HPDE6-E6E7 (cell line): ENCODE results near the gene WNT8B.
A peak's percentile ranks its signal among the peaks of the same experiment; 100 is the strongest.

Experiments
- DNase-seq: peaks from one replicate; pipeline ENCODE4 v3.0.0; 2011; ENCODE audit warnings: missing footprints; ENCODE audit errors: extremely low spot score

WNT8B gene

DNA sequence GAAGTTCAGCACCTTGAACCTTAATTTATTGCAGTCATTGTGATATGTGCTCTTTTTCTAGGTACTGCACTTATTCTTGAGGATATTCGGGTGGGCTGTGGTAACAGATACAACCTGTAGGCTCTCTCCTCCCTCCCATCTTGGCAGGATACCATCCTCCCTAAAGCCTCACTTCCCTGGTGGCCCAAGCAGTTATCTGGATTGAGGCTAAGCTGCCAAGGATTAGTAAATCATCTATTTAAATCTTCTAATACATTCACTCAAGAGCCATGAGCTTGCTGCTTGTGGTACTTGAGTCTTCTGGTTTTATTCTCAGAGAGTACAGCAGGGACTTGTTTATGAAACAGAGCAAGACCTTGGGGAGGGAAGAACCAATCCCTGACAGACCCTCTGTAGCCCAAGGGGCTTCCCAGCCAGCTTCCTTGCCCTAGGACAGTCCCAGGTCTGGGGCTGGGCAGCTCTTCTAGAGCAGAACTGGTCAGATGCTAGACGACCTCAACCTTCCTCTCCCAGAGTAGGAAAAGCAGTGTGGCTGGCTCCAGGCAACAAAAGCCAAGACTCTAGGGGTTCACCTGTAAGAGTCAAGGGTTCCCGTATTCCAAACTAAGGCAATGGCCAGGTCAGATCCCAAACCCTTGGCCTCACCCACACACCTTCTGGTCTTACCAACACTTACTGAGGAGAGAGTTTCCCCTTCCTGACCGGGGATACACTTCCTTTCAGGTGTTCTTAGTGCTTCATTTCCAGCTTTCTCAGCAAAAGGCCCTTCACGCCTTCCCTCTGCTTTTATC, 21.3 kb downstream of the WNT8B start:
- DNase-seq: no peak

- no peak for DNase-seq
Measured at GRCh38 chr10:100485366-100485765, 22.6 kb downstream of the WNT8B start.

GRCh38 chr10:100485801-100486495, 23.1 kb downstream of the WNT8B start:
- DNase-seq: no peak

DNA sequence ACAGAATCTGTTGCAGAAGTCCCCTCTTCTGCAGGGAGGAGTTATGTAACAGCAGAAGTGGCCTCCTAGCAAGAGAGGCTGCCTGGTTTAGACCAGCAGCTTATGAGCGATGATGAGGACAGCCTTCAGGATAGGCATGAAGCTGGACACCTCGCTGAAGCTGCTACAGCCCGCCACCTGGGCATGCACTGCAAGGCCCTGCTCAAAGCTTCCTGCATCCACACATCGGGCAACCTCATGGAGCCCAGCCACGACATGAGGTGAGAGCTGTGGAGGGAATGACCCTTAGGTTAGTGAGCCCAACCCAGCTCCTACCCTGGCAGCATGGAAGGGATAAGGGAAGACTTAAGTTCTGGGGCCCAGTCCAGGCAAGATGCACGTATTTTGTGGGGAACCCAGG, 24.7 kb downstream of the WNT8B start:
- DNase-seq: no peak

GRCh38 chr10:100489396-100489795, 26.6 kb downstream of the WNT8B start:
- no peak for DNase-seq

GRCh38 chr10:100490531-100490930, 27.7 kb downstream of the WNT8B start:
- DNase-seq: no peak

DNA sequence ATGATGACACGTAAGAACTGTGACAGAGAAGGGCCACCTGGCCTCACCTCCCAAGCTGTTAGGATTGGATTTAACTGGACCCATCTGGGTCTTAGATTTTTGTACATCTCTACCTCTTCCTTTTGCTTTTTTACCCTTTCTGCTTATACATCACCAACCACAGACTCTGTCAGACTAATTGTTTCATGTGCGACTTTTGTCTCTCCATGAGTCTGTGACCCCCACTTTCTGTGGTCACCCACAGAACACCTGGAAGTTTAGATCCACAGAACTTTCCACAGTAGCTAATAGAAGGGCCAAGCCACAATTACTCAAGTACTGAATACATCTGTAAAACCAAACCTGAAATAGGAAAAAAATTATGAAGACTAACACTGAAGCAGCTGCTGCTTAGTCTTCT, 33.8 kb downstream of the WNT8B start:
- no peak for DNase-seq

GRCh38 chr10:100498059-100498458, 35.2 kb downstream of the WNT8B start:
- no peak for DNase-seq

GRCh38 chr10:100501423-100501822, 38.6 kb downstream of the WNT8B start:
- DNase-seq: no peak

- DNase-seq: no peak
Measured at GRCh38 chr10:100502926-100503494, 40.2 kb downstream of the WNT8B start.

GRCh38 chr10:100504096-100504495, 41.3 kb downstream of the WNT8B start:
- no peak for DNase-seq

DNA sequence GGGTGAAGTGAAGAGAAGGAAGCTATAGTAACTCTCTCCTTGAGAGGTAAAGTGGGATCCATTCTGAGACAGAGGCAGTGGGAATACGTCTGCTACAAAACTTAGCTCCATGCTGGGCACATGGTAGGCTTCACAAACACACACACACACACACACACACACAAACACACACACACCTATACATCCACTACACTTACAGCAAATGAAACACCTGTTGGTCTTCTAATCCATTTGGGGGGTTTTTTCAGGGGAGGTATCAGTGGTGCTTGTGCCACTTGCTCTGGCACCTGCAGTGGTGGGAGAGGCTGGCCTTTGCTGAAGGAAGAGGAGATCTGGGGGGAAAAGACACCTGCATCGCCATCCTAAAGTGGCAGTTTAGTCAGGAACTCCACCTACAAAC, 42.4 kb downstream of the WNT8B start:
- no peak for DNase-seq

GRCh38 chr10:100506596-100507356, 44.0 kb downstream of the WNT8B start:
- DNase-seq: peak; percentile 65

GRCh38 chr10:100507357-100507732, 44.5 kb downstream of the WNT8B start:
- DNase-seq: no peak

- DNase-seq: no peak
Measured at GRCh38 chr10:100508266-100508665, 45.5 kb downstream of the WNT8B start.

- DNase-seq: peak; percentile 68
Measured at GRCh38 chr10:100508691-100509150, 45.9 kb downstream of the WNT8B start.

- DNase-seq: no peak
Measured at GRCh38 chr10:100509241-100509840, 46.5 kb downstream of the WNT8B start.

DNA sequence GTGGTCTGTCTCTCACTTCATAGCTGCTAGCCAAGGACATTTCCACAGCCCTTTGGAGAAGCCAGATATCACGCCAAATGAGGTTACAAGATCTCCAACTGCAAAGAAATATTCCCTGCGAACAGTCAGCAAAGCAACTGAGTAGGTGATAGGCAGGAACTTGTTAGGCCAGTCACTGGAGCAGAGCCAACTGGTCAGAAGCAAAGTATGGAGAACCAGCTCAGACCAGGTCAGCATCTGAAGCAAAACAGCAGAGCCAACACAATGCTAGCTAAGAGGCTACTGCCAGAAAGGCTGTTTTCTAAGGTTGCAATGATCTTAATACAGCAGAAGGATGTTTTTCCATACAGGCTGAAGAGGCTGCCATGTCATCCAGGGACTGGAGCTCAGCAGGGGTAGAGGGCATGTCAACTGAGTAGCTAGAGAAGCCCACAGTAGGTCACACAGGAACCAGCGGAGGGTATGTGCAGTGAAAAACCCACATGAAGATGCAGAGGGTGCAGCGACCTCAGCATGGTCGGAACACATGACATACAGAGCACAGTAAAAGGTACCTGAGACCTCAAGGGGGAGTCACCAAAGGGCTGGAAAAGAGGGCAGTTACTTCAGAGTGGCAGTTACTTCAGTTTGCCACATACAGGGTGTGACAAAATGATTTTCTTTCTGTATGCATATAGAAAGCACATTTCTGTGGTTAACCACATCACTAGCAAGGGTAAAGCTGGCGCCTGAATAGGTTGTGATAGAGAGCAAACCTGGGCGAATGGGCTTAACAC, 47.9 kb downstream of the WNT8B start:
- DNase-seq: no peak

- DNase-seq: no peak
Measured at GRCh38 chr10:100515612-100516011, 52.8 kb downstream of the WNT8B start.

DNA sequence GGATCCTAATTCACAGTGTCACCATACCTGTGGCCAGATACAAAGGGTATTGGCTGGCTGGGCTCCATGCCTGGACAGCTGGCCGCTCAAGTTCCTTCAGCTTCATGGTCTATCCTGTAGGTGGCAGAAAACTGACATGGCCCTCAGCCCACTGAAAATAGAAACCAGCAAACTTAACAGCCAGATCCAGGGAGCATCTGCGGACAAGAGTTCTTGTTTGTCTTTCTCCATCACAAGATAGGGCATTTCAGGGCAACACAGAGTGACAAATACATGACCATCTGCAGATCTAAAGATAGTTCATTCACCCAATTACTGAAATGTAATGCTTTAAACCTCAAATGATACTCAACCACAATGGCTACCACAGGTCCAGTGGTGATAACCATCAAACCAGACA, 54.0 kb downstream of the WNT8B start:
- DNase-seq: no peak

DNA sequence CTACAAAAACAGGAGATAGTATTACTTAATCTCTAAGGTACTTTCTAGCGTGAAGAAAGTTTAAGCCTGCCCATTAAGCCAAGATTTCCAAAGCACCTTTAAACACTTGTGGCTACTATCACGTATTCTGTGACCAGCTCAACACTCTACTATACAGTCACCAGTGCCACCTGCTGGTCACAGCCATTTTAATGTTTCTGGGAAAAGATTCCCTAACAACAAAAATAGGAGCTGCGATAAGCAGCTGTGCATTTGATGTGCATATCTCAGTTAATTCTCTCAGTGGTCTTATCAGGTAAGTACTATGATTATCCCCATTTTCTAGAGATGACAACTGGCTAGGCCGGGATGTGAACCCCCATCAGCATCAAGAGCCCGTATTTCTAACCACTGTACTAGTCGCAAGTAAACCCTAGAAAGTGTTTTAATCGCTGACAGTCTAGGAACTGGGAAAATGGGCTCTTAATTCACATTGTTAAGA, 56.0 kb downstream of the WNT8B start:
- no peak for DNase-seq
